NCI-H2029 (cell line): Measurements from ENCODE around the gene IGF2R.
"Not testable (repeated sequence)": the region's sequence is repeated elsewhere in the genome, so short reads cannot be mapped to it uniquely, and the experiment has no call there.

Experiments
- DNase-seq: peaks from one replicate; lab custom pipeline; 2025; lab: John Stamatoyannopoulos, UW

IGF2R gene

GRCh38 chr6:159952289-159953005 lies 16.4 kb upstream of the IGF2R start:
- no peak for DNase-seq

- no peak for DNase-seq
Measured at GRCh38 chr6:159953091-159953601, 15.7 kb upstream of the IGF2R start.

- DNase-seq, result no peak
Measured at GRCh38 chr6:159955945-159956361, 12.9 kb upstream of the IGF2R start.

GRCh38 chr6:159957071-159957673 lies 11.7 kb upstream of the IGF2R start:
- DNase-seq, result no peak

- no peak for DNase-seq
Measured at GRCh38 chr6:159959165-159959975, 9.5 kb upstream of the IGF2R start.

GRCh38 chr6:159959976-159960384 lies 8.9 kb upstream of the IGF2R start:
- no peak for DNase-seq

GRCh38 chr6:159960485-159960884 lies 8.4 kb upstream of the IGF2R start:
- DNase-seq, result no peak

- no peak for DNase-seq
Measured at GRCh38 chr6:159961528-159961927, 7.4 kb upstream of the IGF2R start.

- no peak for DNase-seq
Measured at GRCh38 chr6:159963111-159963510, 5.8 kb upstream of the IGF2R start.

GRCh38 chr6:159964046-159964445 lies 4.8 kb upstream of the IGF2R start:
- DNase-seq, result no peak

- DNase-seq, result no peak
Measured at GRCh38 chr6:159966339-159966738, 2.5 kb upstream of the IGF2R start.

- no peak for DNase-seq
Measured at GRCh38 chr6:159966981-159967380, 1.9 kb upstream of the IGF2R start.

- DNase-seq, result not testable (repeated sequence)
Measured at GRCh38 chr6:159967621-159968020, 1.3 kb upstream of the IGF2R start.

GRCh38 chr6:159969204-159969912 lies 476 bp downstream of the IGF2R start:
- DNase-seq, result no peak

GRCh38 chr6:159969921-159970320 lies 1.0 kb downstream of the IGF2R start:
- peak; percentile 64 for DNase-seq

GRCh38 chr6:159970659-159971063 lies 1.8 kb downstream of the IGF2R start:
- DNase-seq, result no peak

GRCh38 chr6:159971341-159972178 lies 2.7 kb downstream of the IGF2R start:
- DNase-seq, result no peak

GRCh38 chr6:159972506-159973268 lies 3.8 kb downstream of the IGF2R start:
- no peak for DNase-seq

GRCh38 chr6:159973406-159973805 lies 4.5 kb downstream of the IGF2R start:
- no peak for DNase-seq

GRCh38 chr6:159973951-159974350 lies 5.1 kb downstream of the IGF2R start:
- peak; percentile 64 for DNase-seq
